NCI-H2171 (cell line): Measurements from ENCODE around the gene RIMOC1.
"Not testable (repeated sequence)": the region's sequence is repeated elsewhere in the genome, so short reads cannot be mapped to it uniquely, and the experiment has no call there.

ENCODE experiments used
- DNase-seq: peaks from one replicate; lab custom pipeline; 2025; lab: John Stamatoyannopoulos, UW

Gene RIMOC1

DNA sequence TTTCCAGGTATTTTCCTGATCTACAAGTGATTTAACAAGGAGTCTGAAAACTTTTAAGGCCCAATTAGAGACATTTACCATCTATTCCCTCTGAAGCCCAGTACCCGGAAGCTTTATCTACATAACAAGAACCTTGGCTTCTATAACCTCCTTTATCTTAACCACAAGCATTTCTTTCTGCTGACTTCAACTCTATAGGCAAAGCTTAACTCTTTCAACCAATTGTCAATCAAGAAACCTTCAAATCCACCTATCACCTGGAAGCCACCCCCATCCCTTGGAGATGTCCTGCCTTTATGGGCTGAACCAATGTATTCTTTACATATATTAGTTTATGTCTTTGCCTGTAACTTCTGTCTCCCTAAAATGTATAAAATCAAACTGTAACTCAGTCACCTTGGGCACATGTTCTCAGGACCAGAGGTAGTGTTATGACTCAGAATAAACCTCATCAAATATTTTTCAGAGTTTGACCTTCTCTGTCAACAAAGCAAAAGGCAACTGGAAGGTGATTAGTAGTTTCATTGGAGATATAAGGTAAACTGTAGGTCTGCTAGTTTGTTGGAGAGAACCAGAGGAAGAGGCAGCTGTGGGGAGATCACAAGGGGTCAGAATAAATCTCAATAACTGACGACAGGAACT, 13.0 kb upstream of the RIMOC1 start:
- no peak for DNase-seq

DNA sequence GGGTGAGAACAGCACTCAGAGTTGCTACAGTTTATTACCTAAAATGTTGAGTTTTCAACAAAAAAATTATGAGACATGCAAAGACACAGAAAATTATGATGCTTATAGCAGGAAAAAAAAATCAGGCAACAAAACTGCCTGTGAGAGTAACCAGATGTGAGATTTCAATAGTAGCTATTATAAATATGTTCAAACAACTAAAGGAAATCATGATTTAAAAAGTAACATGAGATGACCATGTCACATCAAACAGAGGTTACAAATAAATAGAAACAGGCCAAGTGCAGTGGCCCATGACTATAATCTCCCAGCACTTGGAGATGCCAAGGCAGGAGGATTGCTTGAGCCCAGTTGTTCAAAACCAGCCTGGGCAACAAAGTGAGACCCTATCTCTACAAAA, 12.1 kb upstream of the RIMOC1 start:
- no peak for DNase-seq

DNA sequence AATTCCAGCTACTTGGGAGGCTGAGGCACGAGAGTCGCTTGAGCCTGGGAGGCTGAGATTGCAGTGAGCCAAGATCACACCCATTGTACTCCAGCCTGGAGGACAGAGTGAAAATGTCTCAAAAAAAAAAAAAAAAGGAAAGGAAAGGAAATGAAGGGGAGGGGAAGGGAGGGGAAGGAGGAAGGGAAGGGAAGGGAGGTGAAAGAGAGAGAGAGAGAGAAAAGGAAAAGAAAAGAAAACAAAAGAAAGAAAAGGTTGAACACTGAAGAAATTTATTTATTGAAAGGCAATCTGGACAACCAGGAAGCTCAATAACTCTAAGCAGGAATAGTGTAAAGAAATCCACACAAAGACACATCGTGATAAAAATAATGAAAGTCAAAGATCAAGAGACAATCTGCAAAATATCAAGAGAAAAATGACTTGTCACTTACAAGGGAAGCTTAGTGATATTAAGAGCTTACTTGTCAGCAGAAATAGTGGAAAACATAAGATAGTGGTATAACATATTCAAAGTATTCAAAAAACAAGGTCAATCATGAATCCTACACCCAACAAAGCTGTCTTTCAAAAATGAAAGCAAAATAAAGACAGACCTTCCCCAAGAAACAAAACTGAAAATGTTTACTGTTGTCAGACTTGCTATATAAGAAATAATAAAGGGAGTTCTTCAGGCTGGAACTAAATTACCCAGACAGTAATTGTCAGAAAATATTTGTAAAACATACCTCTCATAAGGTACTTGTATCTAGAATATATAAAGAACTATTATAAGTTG, 10.9 kb upstream of the RIMOC1 start:
- DNase-seq = no peak

DNA sequence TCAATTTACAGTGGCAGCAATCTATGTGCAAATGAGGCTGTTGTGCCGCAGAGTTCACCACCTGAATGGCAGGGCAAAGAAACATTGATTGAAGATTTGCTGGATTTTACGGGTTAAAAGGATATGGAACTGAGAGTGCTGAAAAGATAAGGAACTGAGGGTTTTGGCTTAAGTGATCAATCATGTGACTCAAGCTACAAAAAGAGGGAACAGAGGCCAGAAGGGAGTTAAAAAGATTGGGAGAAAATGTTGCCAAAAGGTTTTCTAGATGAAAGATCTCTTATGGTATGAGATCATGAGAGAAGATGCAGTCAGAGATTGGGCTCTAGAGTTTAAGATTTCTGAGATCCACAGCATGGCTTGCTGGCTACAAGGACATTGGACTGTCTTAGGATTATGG, 7.9 kb upstream of the RIMOC1 start:
- no peak for DNase-seq

DNA sequence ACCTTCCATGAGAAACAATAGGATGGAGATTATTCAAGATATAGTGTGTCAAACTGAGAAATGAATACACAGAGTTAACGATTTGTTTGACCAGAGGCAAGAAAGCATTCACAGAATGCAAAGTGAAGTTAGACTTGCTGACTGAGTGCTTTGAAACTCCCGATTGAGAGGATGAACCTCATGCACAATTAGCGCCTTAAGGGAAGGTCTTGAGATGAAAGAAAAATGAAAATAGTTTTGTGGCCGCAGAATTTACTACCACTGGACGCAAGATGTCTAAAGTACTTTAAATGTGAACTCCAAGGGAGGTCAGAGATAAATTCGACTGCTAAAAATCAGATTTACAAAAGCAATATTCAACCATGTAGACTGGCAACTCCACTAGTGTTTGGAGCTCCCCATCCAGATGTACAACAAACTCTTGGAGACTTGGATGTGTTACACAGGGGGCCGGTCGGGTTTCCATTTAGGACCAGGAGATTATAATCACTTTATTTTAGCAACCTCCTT, 707 bp upstream of the RIMOC1 start:
- DNase-seq = no peak

DNA sequence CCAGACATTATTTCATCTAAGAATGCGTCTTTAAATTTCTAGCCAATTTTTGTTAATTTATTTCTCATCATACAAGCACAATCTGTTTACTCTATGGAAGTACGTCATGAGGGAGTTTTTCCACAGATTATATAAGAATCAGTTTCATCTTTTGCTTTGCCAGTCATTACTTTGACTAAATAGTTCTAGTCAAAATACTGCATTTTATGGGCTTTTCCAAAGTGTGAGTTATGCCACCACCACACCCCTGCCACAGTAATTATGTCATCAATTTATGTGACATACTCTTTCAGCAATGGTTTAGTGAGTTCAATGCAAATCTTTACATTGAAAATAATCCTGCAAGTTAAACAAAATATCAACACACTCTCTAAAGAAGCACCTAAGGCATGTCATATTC, 2.0 kb downstream of the RIMOC1 start:
- no peak for DNase-seq

DNA sequence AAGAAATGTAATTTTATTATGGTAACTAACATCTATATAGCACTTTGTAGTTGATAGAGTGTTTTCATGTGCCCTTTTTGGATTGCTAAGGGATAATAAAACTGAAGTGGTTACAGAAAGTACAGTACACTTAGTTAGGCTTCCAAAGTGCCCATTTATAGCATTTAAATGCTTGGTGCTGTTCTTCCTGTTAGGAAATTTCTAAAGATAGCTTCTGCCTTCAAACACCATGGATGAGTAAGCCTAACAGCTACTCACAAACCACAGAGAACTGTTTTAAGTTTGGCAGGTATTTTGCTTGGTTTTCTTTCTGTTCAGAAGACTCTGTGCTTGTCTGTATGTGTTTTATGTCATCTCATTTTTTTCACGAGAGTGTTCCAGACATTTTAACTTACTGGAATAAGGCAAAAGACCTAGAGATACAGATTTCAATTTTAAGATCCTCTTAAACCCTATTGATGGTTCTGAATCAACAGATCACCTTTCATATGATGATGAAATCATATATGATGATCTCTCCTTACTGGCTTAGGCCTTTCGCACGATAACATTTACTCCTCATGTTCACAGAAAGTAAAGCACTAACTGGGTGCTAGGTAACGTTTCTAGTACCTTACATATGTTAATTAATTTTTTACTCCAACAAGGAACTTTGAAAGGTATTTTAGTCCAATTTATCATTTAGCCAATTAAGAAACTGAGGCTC, 4.4 kb downstream of the RIMOC1 start:
- no peak for DNase-seq

DNA sequence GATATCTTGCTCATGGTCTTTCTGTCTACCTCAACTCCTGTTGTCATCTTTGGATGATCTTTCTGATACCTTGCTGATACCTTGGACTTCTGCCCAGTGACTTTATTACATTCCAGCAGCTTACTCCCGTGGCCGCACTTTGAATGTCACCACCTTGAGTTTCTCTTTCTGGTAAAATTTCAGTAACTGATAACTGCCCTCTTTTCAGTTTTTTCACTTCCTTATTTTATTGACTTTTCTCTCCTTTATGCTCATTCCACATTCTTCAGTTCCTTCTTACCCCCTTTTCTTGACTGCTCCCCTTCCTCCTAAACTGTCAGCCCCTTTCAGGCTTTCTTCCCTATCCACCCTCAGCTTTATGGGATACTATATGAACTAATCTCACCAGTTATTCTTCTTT, 14.0 kb downstream of the RIMOC1 start:
- no peak for DNase-seq

DNA sequence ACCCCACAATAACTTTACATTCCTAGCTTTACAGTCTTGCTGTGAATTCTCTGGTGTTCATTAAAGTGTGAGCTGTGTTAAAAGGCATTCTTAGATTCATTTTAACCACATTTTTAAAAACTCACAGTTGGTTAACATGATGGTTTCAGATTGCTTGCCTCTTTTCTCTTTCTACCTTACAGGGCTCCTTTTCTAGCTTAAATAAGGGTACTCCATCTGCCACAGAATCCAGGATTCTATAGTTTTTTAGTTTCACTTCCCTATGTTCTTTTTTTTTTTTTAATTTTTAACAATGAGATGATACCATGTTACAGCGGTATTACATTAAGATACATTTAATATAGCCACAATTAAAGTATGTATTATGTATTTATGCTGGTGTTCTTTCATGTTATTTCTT, 17.0 kb downstream of the RIMOC1 start:
- no peak for DNase-seq

DNA sequence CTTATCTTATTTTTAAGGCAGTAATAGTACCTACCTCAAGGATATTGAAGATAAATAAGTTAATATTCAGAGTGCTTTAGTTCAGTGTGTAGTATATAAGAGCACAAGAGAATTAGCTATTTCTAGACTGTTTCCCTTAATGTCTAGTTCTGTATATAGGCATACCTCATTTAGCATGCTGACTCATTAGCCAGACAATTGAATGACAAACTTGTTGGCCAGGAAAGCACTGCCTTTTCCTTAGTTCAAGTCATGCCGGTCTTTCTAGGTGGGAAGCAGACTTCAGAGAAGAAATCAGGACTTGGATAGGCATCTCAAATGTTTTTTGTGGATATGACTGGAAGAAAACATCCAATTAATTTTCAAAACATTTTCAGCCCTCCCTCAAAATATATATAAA, 17.7 kb downstream of the RIMOC1 start:
- no peak for DNase-seq

DNA sequence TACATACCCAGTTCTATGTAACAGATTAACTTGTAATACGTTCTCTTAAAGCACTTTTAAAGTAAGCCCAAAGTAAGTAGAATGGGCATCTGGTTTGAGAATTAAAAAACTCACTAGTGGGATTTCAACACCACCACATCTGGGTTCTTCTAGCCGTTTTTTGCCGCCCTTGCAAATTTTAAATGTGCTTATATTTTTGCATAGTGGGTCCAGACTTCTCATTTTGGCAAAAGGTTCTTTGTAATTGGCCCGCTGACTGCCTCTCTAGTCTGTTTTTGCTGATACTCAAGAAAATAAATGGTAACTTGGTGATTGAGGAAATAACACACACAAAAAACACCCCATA, 20.4 kb downstream of the RIMOC1 start:
- no peak for DNase-seq

DNA sequence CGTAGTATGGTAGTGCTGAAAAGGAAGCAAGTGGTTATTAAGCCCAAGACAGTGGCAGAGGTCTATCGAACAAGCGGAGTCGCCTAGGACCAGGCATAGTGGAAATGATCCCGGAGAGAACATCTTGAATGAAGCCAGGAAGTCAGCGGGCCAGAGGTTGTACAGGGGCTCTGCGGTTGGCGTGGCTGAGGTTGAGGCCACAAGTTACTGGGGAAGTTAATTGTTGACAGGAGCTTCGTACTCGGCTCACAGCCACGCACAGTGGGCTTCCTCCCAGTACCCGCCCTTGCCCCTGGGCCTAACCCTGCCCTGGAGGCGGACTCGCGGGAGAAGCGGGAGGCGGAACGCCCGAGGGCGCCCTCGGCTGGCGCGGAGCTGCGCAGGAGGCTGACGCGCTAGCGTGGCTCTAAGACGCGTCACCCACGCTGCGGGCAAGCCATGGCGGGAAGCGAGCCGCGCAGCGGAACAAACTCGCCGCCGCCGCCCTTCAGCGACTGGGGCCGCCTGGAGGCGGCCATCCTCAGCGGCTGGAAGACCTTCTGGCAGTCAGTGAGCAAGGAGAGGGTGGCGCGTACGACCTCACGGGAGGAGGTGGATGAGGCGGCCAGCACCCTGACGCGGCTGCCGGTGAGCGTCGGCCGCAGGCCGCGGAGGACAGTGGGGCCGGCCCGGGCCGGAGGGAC, 20.9 kb downstream of the RIMOC1 start, which contains the start of gene FBXO4:
Gene FBXO4, plus strand, starts transcription at position 410 of the 683 bp plus-strand sequence. Its CDS starts 29 bp downstream, at position 439.
- DNase-seq = peak; percentile 80

DNA sequence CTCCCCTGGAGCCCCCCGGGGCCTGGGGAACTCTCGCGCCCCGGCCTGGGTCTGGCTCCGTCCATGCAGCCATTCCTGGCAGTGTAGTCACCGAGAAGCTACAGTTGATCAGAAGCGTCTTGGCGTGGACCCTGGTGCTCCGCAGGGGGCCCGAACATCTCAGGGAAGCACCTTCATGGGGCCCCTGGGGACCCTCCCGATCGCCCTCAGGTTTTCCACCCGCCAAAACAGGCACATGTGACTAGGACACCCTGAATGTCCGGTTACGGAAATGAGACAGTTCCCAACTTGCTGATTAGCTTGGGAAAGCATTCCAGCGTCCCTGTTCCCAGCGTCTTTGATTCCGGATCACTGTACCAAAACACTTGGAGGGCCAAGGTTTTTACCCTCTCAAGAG, 21.4 kb downstream of the RIMOC1 start:
- peak; percentile 2 for DNase-seq

DNA sequence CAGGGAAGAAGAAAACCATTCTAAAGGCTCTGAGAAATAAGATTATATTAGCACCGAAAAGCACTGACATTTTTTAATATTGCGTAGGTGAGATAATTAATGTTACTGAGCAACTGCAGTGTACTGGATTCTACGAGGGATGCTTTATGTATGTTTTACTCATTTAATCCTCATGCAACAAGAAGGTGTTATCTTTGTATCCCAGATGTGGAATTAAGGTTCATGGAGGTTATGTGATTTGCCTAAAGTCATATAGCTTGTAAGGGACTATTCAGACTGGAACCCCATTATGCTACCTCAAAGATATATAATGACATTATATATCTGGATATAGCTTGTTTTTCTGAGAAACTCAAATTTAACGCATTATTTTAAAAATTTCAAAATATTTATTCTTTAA, 23.5 kb downstream of the RIMOC1 start:
- no peak for DNase-seq

DNA sequence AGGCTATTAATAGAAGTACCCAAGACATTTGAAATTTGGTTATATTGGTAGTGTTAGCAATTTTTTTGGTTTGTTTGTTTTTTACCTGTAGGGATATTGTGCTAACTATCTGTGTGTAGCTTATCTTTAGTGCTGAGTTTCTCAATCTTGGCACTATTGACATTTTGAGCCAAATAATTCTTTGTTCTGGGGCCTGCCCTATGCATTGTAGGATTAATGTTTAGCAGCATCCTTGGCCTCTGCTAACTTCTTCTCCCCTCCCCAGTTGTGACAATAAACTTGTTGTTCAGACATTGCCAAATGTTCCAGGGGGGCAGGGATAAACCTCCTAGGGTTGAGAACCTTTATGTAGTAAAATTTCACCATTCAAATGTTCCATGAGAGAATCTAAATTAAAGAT, 24.9 kb downstream of the RIMOC1 start:
- DNase-seq = no peak

DNA sequence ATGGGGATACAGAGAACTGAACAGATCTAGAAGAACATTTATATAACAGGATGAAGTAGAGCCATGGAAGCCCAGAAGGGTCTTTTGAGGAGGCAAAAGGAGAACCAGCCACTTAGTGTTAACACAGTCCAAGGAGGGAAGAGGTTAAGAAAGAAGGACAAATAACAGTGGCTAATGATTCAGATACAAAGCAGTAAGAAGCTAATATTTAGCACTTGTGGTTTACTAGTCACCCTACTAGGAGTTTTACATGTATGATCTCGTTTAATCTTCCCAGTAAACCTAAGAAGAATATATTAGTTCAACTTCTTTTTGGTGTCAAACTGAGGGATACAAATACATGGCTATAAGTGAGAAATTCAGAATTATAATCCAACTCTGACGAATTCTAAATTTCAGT, 28.6 kb downstream of the RIMOC1 start:
- no peak for DNase-seq

DNA sequence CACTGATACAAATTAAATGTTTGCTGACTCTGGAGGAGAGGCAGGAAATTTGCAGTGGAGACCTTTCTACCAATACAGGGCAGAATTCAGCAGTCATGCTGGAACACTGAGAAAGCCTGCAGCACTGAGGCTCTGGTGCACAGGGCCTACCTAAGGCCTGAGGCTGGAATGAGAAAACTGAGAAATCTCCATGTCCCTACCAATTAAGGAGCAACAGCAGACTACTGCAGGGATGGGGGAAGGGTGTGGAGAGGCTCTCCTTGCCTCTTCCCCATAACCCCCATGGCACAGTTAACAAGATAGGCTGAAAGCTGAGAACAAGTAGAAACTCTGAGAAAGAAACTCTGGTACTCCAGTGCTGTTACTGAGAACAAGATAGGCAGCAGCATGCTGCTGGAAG, 31.4 kb downstream of the RIMOC1 start:
- no peak for DNase-seq

DNA sequence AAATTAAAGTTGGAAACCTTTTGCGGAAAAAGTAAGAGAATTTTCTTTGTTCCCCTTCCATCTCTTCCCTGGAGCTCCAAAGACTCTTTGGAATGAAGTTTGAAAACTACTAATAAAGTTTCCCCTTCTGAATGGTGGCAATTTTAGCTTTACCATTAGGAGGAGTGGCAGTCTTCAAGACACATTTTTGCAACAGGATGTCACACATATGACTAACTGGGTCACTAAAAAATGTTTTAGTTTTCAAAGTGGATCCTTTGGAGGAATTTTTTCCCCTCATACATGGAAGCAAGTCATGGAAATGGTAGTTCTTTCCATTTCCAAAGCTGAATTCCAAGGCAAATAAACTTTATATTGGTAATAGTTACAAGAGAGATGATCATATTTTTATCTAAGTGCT, 36.5 kb downstream of the RIMOC1 start:
- no peak for DNase-seq

DNA sequence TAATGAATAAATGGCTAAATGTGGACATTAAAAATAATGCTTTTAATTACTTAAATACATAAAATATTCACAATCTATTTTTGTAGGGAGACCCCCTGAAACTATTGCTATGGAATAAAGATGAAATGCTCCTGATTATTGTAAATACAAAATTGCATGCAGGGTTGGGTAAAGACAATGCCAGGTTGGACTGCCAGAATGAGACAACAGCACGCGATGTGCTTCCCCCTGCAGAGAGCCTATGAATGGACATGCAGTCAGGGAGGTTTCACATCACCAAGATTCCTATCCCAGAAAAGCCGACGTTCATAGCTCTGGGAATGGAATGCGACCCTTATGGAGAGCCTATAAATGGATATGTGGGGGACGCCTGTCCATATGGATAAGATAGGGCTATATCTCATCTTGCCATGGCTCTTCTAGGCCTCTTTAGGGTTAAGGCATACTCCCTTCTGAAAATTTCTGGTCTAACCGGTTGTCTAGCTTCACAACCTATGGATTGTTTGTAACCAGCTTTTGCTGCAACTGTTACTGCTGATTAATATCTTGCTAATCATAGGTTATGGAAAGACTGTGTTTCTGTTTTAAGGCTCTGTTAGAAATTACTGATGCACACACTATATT, 41.3 kb downstream of the RIMOC1 start:
- not testable (repeated sequence) for DNase-seq

DNA sequence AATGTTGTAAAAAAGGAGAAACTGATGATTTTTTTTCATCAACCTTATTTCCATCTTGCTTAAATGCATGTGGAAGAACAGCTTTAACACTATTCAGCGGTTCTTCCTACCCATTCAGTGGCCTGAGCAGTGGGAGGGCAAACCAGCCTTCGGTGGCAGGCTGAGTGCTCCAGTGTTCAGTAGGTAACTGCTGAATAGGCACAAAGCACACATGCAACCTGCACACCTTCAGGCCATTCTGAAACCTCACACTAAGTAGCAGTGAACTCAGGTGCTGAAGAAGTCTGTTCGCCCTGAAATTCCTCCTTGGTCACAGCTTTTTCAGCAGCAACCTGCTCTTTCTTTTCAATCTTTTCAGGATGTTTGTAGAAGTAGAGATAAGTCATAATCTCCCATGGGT, 47.1 kb downstream of the RIMOC1 start:
- no peak for DNase-seq
